Activated CD8-positive, alpha-beta memory T cell treated with anti-CD3 and anti-CD28 coated beads, Interleukin-2, amount 10 ng/mL, durations not matched to agents 7 days and 5 days (primary cell): ENCODE data around the gene PRM2. TPM values are rescaled to one million over a fixed set of nuclear protein-coding genes. Genes with fewer than 3 reads are reported as not detected.

Experiments used
- ATAC-seq: fragments of 150-1000 bp; cut with Tn5 transposase; one replicate; pipeline ENCODE4 v1.10.0; 2021; ENCODE audit warnings: moderate library complexity
- CTCF ChIA-PET: fragments of 350-600 bp; sonication (Branson Sonifier 250); formaldehyde crosslinking; loops from one replicate; lab custom pipeline; 2021; ENCODE audit warnings: antibody characterized with exemption; lab: Charles Lee
- DNase-seq: peaks from one replicate; pipeline ENCODE4 v3.0.0-alpha.2; 2020
- H3K27ac Mint-ChIP-seq: one replicate; pipeline ENCODE4 v1.8.0; 2021; ENCODE audit warnings: mild to moderate bottlenecking, mixed read lengths
- H3K27me3 Mint-ChIP-seq: one replicate; pipeline ENCODE4 v1.8.0; 2021; ENCODE audit warnings: mixed read lengths
- H3K36me3 Mint-ChIP-seq: one replicate; pipeline ENCODE4 v1.8.0; 2021; ENCODE audit warnings: mild to moderate bottlenecking, mixed read lengths
- H3K4me1 Mint-ChIP-seq: one replicate; pipeline ENCODE4 v1.8.0; 2021; ENCODE audit warnings: mixed read lengths
- H3K4me3 Mint-ChIP-seq: one replicate; pipeline ENCODE4 v1.8.0; 2021; ENCODE audit warnings: mild to moderate bottlenecking, moderate library complexity, mixed read lengths
- H3K9me3 Mint-ChIP-seq: one replicate; pipeline ENCODE4 v1.8.0; 2022; ENCODE audit warnings: low read depth, mixed read lengths
- microRNA-seq: library from miRNA; unstranded; fragments of <30 nt; microRNA quantifications from one replicate; pipeline ENCODE4 v1.2.0, GENCODE V29; 2022
- total RNA-seq, 2 experiments: library from RNA; stranded (reverse); gene quantifications; one replicate each; pipeline ENCODE4 v1.2.3, GENCODE V29; 2021

Gene PRM2
- total RNA-seq, 2 experiments from 2014 or later, result not detected

- CTCF ChIA-PET, result interaction anchor here (1.8 kb wide), 1 partner anchor 22 kb away, joined by 5 read pairs; no protein-coding TSS in a partner anchor
Measured at GRCh38 chr16:11229432-11229831, 46.8 kb downstream of the PRM2 start.

GRCh38 chr16:11225677-11226549, 50.4 kb downstream of the PRM2 start:
- DNase-seq (peak; percentile 56), ATAC-seq (no peak)
- Mint-ChIP-seq H3K4me1 (peaks cover 75% of the 10 kb centered on the region), H3K9me3 (no peaks in the 10 kb centered on the region), H3K27me3 (no peaks in the 10 kb centered on the region), H3K36me3 (peaks cover 2% of the 10 kb centered on the region), H3K4me3 (peak overlapping the region; percentile 65), H3K27ac (peak overlapping the region; percentile 99)
- CTCF ChIA-PET, result interaction anchor here (0.7 to 3.4 kb wide), 17 partner anchors 7 to 262 kb away, joined by 3 to 19 read pairs (median 6); partner anchors contain the start of gene SOCS1

More at GRCh38 chr16:11229432-11229831, 46.8 kb downstream of the PRM2 start:
- ATAC-seq, result no peak
- no peak overlapping the region for H3K4me3 Mint-ChIP-seq
- H3K27ac Mint-ChIP-seq, result peak overlapping the region; percentile 37
- H3K27me3 Mint-ChIP-seq, result no peaks in the 10 kb centered on the region
- H3K4me1 Mint-ChIP-seq, result peaks cover 83% of the 10 kb centered on the region
- no peak for DNase-seq
- H3K9me3 Mint-ChIP-seq, result no peaks in the 10 kb centered on the region
- H3K36me3 Mint-ChIP-seq, result no peaks in the 10 kb centered on the region

Small RNA genes lying within 50 kb of the gene (microRNA-seq; reads per million reads assigned to microRNA genes)
- not detected for gene MIR548H2

Other genes with a start within 250 kb of the PRM2 start
- gene SOCS1, start 20.3 kb downstream of the PRM2 start, total RNA-seq, result 100 to 1,000 TPM; 158 to 200 TPM
- not detected for gene TNP2, start 7.2 kb downstream of the PRM2 start, total RNA-seq
- gene PRM3, start 2.9 kb downstream of the PRM2 start, total RNA-seq, result not detected
- not detected for gene PRM1, start 4.8 kb upstream of the PRM2 start, total RNA-seq
- 10 to 100 TPM; 65.9 to 70.4 TPM for gene RMI2, start 69.0 kb upstream of the PRM2 start, total RNA-seq